GM10266 (cell line): ENCODE results near the gene OR10Z1.

ENCODE experiments used
- DNase-seq: peaks from one replicate; pipeline ENCODE4 v3.0.0; 2012; ENCODE audit errors: extremely low spot score
- TF ChIP-seq, protein P1 (sequence below): IDR thresholded peaks from 2 replicates; pipeline ENCODE4 v1.5.1; 2012; ENCODE audit warnings: mild to moderate bottlenecking, low read depth; ENCODE audit not compliant: control insufficient read depth, insufficient read depth; ENCODE audit errors: missing control alignments

Gene OR10Z1

GRCh38 chr1:158604968-158605367 is at the start of gene OR10Z1:
Gene OR10Z1, plus strand, starts transcription at chr1:158605268. Its CDS starts 1,171 bp downstream, at chr1:158606439.
- TF ChIP-seq, protein P1, sequence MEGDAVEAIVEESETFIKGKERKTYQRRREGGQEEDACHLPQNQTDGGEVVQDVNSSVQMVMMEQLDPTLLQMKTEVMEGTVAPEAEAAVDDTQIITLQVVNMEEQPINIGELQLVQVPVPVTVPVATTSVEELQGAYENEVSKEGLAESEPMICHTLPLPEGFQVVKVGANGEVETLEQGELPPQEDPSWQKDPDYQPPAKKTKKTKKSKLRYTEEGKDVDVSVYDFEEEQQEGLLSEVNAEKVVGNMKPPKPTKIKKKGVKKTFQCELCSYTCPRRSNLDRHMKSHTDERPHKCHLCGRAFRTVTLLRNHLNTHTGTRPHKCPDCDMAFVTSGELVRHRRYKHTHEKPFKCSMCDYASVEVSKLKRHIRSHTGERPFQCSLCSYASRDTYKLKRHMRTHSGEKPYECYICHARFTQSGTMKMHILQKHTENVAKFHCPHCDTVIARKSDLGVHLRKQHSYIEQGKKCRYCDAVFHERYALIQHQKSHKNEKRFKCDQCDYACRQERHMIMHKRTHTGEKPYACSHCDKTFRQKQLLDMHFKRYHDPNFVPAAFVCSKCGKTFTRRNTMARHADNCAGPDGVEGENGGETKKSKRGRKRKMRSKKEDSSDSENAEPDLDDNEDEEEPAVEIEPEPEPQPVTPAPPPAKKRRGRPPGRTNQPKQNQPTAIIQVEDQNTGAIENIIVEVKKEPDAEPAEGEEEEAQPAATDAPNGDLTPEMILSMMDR: no peak
- DNase-seq: no peak

GRCh38 chr1:158559696-158560095 is 45.4 kb upstream of the OR10Z1 start:
- TF ChIP-seq, protein P1: no peak
- no peak for DNase-seq

GRCh38 chr1:158563853-158564252 is 41.2 kb upstream of the OR10Z1 start:
- no peak for DNase-seq
- TF ChIP-seq, protein P1: no peak

DNA sequence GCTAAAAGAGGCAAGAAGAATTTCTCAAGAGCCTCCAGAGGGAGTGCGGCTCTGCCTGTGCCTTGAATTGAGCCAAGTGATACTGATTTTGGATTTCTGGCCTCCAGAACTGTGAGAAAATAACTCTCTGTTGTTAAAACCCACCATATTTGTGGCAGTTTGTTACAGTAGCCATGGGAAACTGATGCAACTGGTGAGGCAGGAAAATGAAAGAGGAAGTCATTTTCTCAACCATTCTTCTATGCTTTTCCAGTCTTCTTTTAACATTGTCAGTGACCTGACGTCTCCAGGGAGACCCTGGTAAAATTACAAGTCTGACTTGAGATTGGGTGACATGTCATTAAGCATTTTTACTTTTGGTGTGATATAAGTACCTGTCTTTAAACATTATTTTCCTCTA is 40.5 kb upstream of the OR10Z1 start:
- DNase-seq: no peak
- TF ChIP-seq, protein P1: no peak

DNA sequence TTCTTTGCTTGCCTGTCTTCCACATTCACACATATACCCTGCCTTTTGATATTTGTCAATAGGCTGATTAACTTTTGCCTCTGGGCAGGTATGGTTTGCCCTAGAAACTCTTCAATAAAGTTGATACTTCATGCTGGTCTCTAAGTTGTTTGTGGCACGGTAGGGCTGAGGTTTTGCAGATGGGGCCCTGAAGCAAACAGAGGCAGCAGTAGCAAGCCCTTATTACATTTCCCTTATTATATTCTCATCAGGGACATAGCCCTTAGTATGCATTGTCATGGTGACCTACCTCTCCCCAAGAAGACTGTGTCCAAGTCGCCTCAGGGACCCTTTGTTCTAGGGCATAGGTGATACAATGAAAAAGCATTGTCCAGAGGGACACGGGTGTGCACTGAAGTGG is 34.6 kb upstream of the OR10Z1 start, which contains the start of gene OR6P1:
Gene OR6P1, minus strand, starts transcription at position 101 of the 400 bp plus-strand sequence. CDS start 6,976 bp downstream, outside the sequence.
- no peak for DNase-seq
- TF ChIP-seq, protein P1: no peak

DNA sequence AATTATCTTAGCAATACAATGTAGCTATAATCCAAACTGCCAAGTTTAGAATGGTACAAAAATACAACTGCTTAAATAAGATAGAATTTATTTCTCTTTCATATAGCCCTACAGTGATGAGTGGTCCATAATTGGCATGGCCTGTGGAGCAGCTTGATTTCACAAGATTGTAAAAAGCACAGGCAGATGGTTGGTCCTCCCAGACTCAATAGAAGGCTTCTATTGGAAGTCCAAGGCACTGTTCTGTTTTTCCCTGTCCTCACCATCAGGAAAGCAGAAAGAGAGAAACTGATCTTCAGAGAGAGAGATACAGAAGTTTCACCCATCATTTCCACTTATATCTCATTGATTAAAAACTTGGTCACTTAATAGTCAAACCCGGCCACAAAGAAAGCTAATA is 32.8 kb upstream of the OR10Z1 start:
- DNase-seq: no peak
- TF ChIP-seq, protein P1: no peak

DNA sequence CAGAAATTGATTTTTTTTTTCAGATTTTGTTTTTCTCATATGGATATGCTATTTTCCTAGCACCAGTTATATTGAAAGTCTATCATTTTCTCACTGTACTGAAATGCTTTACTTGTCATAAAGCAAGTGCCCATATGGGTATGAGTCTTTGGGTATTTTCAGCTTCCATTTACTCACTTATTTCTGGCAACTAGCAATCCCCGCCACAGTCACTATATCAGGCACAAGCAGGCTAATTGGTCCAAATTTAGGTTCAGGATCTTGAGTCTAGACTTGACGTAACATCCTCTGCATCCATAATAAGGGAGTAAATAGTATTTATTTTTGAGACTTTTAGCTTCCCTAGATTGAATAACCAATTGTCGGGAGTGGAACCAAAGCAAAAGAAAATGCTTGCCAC is 27.5 kb upstream of the OR10Z1 start:
- DNase-seq: no peak
- TF ChIP-seq, protein P1: no peak
